ENCODE measurements around the gene SLC36A2.
"Not testable (repeated sequence)": the region's sequence is repeated elsewhere in the genome, so short reads cannot be mapped to it uniquely, and the experiment has no call there.

The SLC36A2 gene

GRCh38 chr5:151347369-151347768, at the start of gene SLC36A2:
SLC36A2 (minus strand) TSS chr5:151347559; CDS start chr5:151347460, 99 bp downstream.
- no peak for DNase-seq (ENCODE audit: low read depth)

- DNase-seq (ENCODE audit: low read depth) = no peak
Measured at GRCh38 chr5:151388960-151389359, 41.6 kb upstream of the SLC36A2 start.

- no peak for DNase-seq (ENCODE audit: low read depth)
Measured at GRCh38 chr5:151384106-151384505, 36.7 kb upstream of the SLC36A2 start.

GRCh38 chr5:151383011-151383410, 35.7 kb upstream of the SLC36A2 start:
- DNase-seq (ENCODE audit: low read depth) = no peak

GRCh38 chr5:151382576-151382975, 35.2 kb upstream of the SLC36A2 start:
- no peak for DNase-seq (ENCODE audit: low read depth)

GRCh38 chr5:151381899-151382298, 34.5 kb upstream of the SLC36A2 start:
- DNase-seq (ENCODE audit: low read depth) = no peak

GRCh38 chr5:151378616-151379015, 31.3 kb upstream of the SLC36A2 start:
- DNase-seq (ENCODE audit: low read depth) = no peak

GRCh38 chr5:151374539-151374938, 27.2 kb upstream of the SLC36A2 start:
- no peak for DNase-seq (ENCODE audit: low read depth)

GRCh38 chr5:151367038-151367437, 19.7 kb upstream of the SLC36A2 start:
- DNase-seq (ENCODE audit: low read depth) = not testable (repeated sequence)

- DNase-seq (ENCODE audit: low read depth) = no peak
Measured at GRCh38 chr5:151363673-151364072, 16.3 kb upstream of the SLC36A2 start.

GRCh38 chr5:151362970-151363369, 15.6 kb upstream of the SLC36A2 start:
- DNase-seq (ENCODE audit: low read depth) = no peak

- DNase-seq (ENCODE audit: low read depth) = no peak
Measured at GRCh38 chr5:151359391-151359790, 12.0 kb upstream of the SLC36A2 start.

- no peak for DNase-seq (ENCODE audit: low read depth)
Measured at GRCh38 chr5:151357792-151358191, 10.4 kb upstream of the SLC36A2 start.

GRCh38 chr5:151357097-151357496, 9.7 kb upstream of the SLC36A2 start:
- no peak for DNase-seq (ENCODE audit: low read depth)

GRCh38 chr5:151351671-151352070, 4.3 kb upstream of the SLC36A2 start:
- DNase-seq (ENCODE audit: low read depth) = no peak

- no peak for DNase-seq (ENCODE audit: low read depth)
Measured at GRCh38 chr5:151348789-151349188, 1.4 kb upstream of the SLC36A2 start.

GRCh38 chr5:151345808-151346478, 1.4 kb downstream of the SLC36A2 start:
- DNase-seq (ENCODE audit: low read depth) = no peak

GRCh38 chr5:151345187-151345807, 2.1 kb downstream of the SLC36A2 start:
- DNase-seq (ENCODE audit: low read depth) = no peak

- DNase-seq (ENCODE audit: low read depth) = no peak
Measured at GRCh38 chr5:151344088-151344487, 3.3 kb downstream of the SLC36A2 start.

- no peak for DNase-seq (ENCODE audit: low read depth)
Measured at GRCh38 chr5:151340004-151340403, 7.4 kb downstream of the SLC36A2 start.

- DNase-seq (ENCODE audit: low read depth) = no peak
Measured at GRCh38 chr5:151338734-151339133, 8.6 kb downstream of the SLC36A2 start.

- no peak for DNase-seq (ENCODE audit: low read depth)
Measured at GRCh38 chr5:151332857-151333256, 14.5 kb downstream of the SLC36A2 start.

- DNase-seq (ENCODE audit: low read depth) = no peak
Measured at GRCh38 chr5:151328734-151329133, 18.6 kb downstream of the SLC36A2 start.

GRCh38 chr5:151327585-151327984, 19.8 kb downstream of the SLC36A2 start:
- DNase-seq (ENCODE audit: low read depth) = no peak

All from activated T-helper 9 cell treated with anti-CD3 and anti-CD28 coated beads, Interleukin-2, amount 50 U/mL, for 16 hours (primary cell).